GM23338 (cell line): ENCODE data around the gene HSD17B7. TPM values are rescaled to one million over a fixed set of nuclear protein-coding genes. Genes with fewer than 3 reads are reported as not detected.

Experiments used
- ATAC-seq: fragments of 200-7000 bp; cut with Tn5 transposase; 3 replicates; pipeline ENCODE4 v1.9.1; 2020
- DNase-seq: peaks from one replicate; pipeline ENCODE4 v3.0.0-alpha.2; 2015; ENCODE audit warnings: low spot score
- H2AFZ ChIP-seq: fragments of 200-600 bp; sonication (generic); 2 replicates; pipeline ENCODE4 v1.8.0; 2016; ENCODE audit warnings: antibody characterized with exemption, mild to moderate bottlenecking, moderate library complexity
- H3F3A ChIP-seq: fragments of 200-600 bp; sonication (generic); replicated peaks from 2 replicates; pipeline ENCODE4 v1.8.0; 2017; ENCODE audit warnings: antibody characterized with exemption, mixed run types, low read depth
- H3K27ac ChIP-seq: fragments of 200-600 bp; sonication (generic); 2 replicates; pipeline ENCODE4 v1.6.1; 2016; ENCODE audit warnings: low read depth
- H3K27me3 ChIP-seq: fragments of 200-600 bp; sonication (generic); 2 replicates; pipeline ENCODE4 v1.8.0; 2016; ENCODE audit warnings: mild to moderate bottlenecking, mixed run types, moderate library complexity; ENCODE audit not compliant: insufficient read depth
- H3K36me3 ChIP-seq: fragments of 200-600 bp; sonication (generic); 2 replicates; pipeline ENCODE4 v1.8.0; 2016; ENCODE audit warnings: mild to moderate bottlenecking; ENCODE audit not compliant: insufficient read depth
- H3K4me1 ChIP-seq: fragments of 200-600 bp; sonication (generic); 2 replicates; pipeline ENCODE4 v1.8.0; 2016; ENCODE audit warnings: mild to moderate bottlenecking, moderate library complexity; ENCODE audit not compliant: insufficient read depth
- H3K4me2 ChIP-seq: fragments of 200-600 bp; sonication (generic); 2 replicates; pipeline ENCODE4 v1.7.1; 2017; ENCODE audit warnings: mixed run types
- H3K4me3 ChIP-seq: fragments of 200-600 bp; sonication (generic); 2 replicates; pipeline ENCODE4 v1.6.1; 2016; ENCODE audit warnings: mixed run types
- H3K79me2 ChIP-seq: fragments of 200-600 bp; sonication (generic); replicated peaks from 2 replicates; pipeline ENCODE4 v1.8.0; 2017; ENCODE audit warnings: mild to moderate bottlenecking; ENCODE audit not compliant: insufficient read depth
- H3K9me2 ChIP-seq: fragments of 200-600 bp; sonication (generic); 2 replicates; pipeline ENCODE4 v1.8.0; 2017; ENCODE audit not compliant: insufficient read depth
- H4K20me1 ChIP-seq: fragments of 200-600 bp; sonication (generic); replicated peaks from 2 replicates; pipeline ENCODE4 v1.8.0; 2017; ENCODE audit warnings: mild to moderate bottlenecking; ENCODE audit not compliant: insufficient read depth
- H3K27ac Mint-ChIP-seq: 2 replicates; pipeline ENCODE4 v1.8.0; 2020; ENCODE audit warnings: inconsistent platforms, mild to moderate bottlenecking, moderate library complexity, mixed read lengths
- H3K27me3 Mint-ChIP-seq: 3 replicates; pipeline ENCODE4 v1.8.0; 2022; ENCODE audit warnings: low read depth, mild to moderate bottlenecking, moderate library complexity, mixed read lengths, inconsistent platforms; ENCODE audit not compliant: insufficient read depth, poor library complexity
- H3K36me3 Mint-ChIP-seq: 3 replicates; pipeline ENCODE4 v1.8.0; 2021; ENCODE audit warnings: low read depth, mild to moderate bottlenecking, inconsistent platforms, moderate library complexity, mixed read lengths
- H3K4me1 Mint-ChIP-seq: 3 replicates; pipeline ENCODE4 v1.8.0; 2020; ENCODE audit warnings: mild to moderate bottlenecking, inconsistent platforms, mixed read lengths
- H3K4me3 Mint-ChIP-seq: 3 replicates; pipeline ENCODE4 v1.8.0; 2021; ENCODE audit warnings: moderate library complexity, mild to moderate bottlenecking, inconsistent platforms, mixed read lengths
- H3K9me3 Mint-ChIP-seq: 3 replicates; pipeline ENCODE4 v1.8.0; 2020; ENCODE audit warnings: moderate library complexity, mild to moderate bottlenecking, inconsistent platforms, mixed read lengths
- CREB1 ChIP-seq: fragments of 250-450 bp; sonication (Bioruptor Pico); IDR thresholded peaks from 2 replicates; pipeline ENCODE4 v1.5.0; 2020; ENCODE audit warnings: low read depth, mild to moderate bottlenecking, moderate library complexity
- CTCF ChIP-seq, 2 experiments: fragments of 200-600 bp in 1 of 2; sonication (generic) in 1 of 2; conservative IDR thresholded peaks; 2 replicates each; pipeline versions ENCODE4 v1.5.1 to v1.6.1; 2016 to 2017; ENCODE audit warnings: antibody characterized with exemption in 2 of 2, low read depth in 2 of 2, mild to moderate bottlenecking in 2 of 2, moderate library complexity in 1 of 2
- EZH2 ChIP-seq: fragments of 200-600 bp; sonication (generic); IDR thresholded peaks from one replicate; pipeline ENCODE4 v1.8.0; 2017; ENCODE audit warnings: antibody characterized with exemption, mild to moderate bottlenecking, low read depth; ENCODE audit not compliant: unreplicated experiment
- EZH2phosphoT487 ChIP-seq: fragments of 200-600 bp; sonication (generic); IDR thresholded peaks from one replicate; pipeline ENCODE4 v1.8.1; 2018; ENCODE audit warnings: antibody characterized with exemption; ENCODE audit not compliant: unreplicated experiment
- JUNB ChIP-seq: IDR thresholded peaks from one replicate; pipeline ENCODE4 v1.6.1; 2016; ENCODE audit warnings: antibody characterized with exemption; ENCODE audit not compliant: unreplicated experiment
- NANOG ChIP-seq: IDR thresholded peaks from 2 replicates; pipeline ENCODE4 v1.6.1; 2016; ENCODE audit warnings: antibody characterized with exemption, borderline replicate concordance
- POLR2AphosphoS5 ChIP-seq: IDR thresholded peaks from 2 replicates; pipeline ENCODE4 v1.6.1; 2016; ENCODE audit warnings: antibody characterized with exemption, low read depth
- STAT1 ChIP-seq: IDR thresholded peaks from one replicate; pipeline ENCODE4 v1.6.1; 2016; ENCODE audit warnings: antibody characterized with exemption; ENCODE audit not compliant: unreplicated experiment
- ZNF114 ChIP-seq: fragments of 250-450 bp; sonication (Bioruptor Pico); IDR thresholded peaks from 2 replicates; pipeline ENCODE4 v1.5.0; 2020; ENCODE audit warnings: mild to moderate bottlenecking, moderate library complexity
- ZNF331 ChIP-seq: fragments of 250-450 bp; sonication (Bioruptor Pico); IDR thresholded peaks from 2 replicates; pipeline ENCODE4 v1.5.0; 2020; ENCODE audit warnings: low read depth, mild to moderate bottlenecking, moderate library complexity
- polyA plus RNA-seq: library from polyadenylated mRNA; unstranded; fragments of >200 nt; fragmentation: Nextera tagmentation; extraction: Ambion mirVana; gene quantifications from 2 replicates; pipeline ENCODE4 v1.2.1, GENCODE V29; 2016
- total RNA-seq: library from RNA; depleted of rRNA; stranded (reverse); fragments of >200 nt; shearing (Covaris generic); gene quantifications from 2 replicates; pipeline ENCODE4 v1.2.3, GENCODE V29; 2014
- TF ChIP-seq, protein P1 (sequence below): fragments of 250-450 bp; sonication (Bioruptor Pico); IDR thresholded peaks from 2 replicates; pipeline ENCODE4 v1.5.0; 2020; ENCODE audit warnings: mild to moderate bottlenecking, moderate library complexity
- TF ChIP-seq, protein P2 (sequence below): IDR thresholded peaks from one replicate; pipeline ENCODE4 v1.6.1; 2018; ENCODE audit warnings: antibody characterized with exemption; ENCODE audit not compliant: unreplicated experiment
- TF ChIP-seq, protein P3 (sequence below): IDR thresholded peaks from 2 replicates; pipeline ENCODE4 v1.6.1; 2016; ENCODE audit warnings: antibody characterized with exemption

The HSD17B7 gene
- total and polyA plus RNA-seq, 2 experiments from 2014 or later: 30.9 to 31.9 TPM

DNA sequence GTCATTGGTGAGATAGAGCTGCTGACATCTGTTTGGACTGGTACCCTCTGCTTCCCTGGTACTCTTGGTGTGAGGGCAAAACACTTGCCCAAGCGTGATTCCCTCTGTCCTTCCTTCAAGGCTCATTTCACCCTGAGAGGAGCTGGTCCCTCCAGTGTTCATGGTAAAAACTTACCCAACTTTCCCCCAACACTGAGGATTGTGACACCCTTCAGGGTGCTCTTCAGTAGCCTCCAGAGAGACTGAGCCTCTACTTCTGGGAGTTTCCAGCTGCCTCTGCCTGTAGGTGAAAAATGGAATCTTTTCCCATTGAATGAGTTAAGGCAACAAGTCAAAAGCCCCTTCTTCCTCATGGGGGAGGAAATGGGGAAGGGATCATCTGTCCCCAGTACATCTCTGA lies 60.8 kb downstream of the HSD17B7 start:
- Histone ChIP-seq H3K79me2 (no peaks in the 10 kb centered on the region), H2AFZ (no peak overlapping the region), H3K4me3 (no peak overlapping the region), H4K20me1 (no peaks in the 10 kb centered on the region), H3F3A (no peaks in the 10 kb centered on the region), H3K27ac (no peak overlapping the region), H3K36me3 (no peaks in the 10 kb centered on the region), H3K27me3 (no peaks in the 10 kb centered on the region), H3K9me2 (no peaks in the 10 kb centered on the region), H3K4me1 (no peaks in the 10 kb centered on the region), H3K4me2 (no peak overlapping the region)
- no peaks in the 10 kb centered on the region for H3K9me3 Mint-ChIP-seq
- DNase-seq (no peak), ATAC-seq (no peak)
- no peaks in the 10 kb centered on the region for H3K4me1 Mint-ChIP-seq
- H3K4me3 Mint-ChIP-seq: no peak overlapping the region
- TF ChIP-seq POLR2AphosphoS5: no peak
- TF ChIP-seq ZNF114: no peak
- no peak for TF ChIP-seq EZH2
- TF ChIP-seq JUNB: no peak
- TF ChIP-seq STAT1: no peak
- no peak for TF ChIP-seq NANOG
- no peak for TF ChIP-seq EZH2phosphoT487
- TF ChIP-seq, protein P1, sequence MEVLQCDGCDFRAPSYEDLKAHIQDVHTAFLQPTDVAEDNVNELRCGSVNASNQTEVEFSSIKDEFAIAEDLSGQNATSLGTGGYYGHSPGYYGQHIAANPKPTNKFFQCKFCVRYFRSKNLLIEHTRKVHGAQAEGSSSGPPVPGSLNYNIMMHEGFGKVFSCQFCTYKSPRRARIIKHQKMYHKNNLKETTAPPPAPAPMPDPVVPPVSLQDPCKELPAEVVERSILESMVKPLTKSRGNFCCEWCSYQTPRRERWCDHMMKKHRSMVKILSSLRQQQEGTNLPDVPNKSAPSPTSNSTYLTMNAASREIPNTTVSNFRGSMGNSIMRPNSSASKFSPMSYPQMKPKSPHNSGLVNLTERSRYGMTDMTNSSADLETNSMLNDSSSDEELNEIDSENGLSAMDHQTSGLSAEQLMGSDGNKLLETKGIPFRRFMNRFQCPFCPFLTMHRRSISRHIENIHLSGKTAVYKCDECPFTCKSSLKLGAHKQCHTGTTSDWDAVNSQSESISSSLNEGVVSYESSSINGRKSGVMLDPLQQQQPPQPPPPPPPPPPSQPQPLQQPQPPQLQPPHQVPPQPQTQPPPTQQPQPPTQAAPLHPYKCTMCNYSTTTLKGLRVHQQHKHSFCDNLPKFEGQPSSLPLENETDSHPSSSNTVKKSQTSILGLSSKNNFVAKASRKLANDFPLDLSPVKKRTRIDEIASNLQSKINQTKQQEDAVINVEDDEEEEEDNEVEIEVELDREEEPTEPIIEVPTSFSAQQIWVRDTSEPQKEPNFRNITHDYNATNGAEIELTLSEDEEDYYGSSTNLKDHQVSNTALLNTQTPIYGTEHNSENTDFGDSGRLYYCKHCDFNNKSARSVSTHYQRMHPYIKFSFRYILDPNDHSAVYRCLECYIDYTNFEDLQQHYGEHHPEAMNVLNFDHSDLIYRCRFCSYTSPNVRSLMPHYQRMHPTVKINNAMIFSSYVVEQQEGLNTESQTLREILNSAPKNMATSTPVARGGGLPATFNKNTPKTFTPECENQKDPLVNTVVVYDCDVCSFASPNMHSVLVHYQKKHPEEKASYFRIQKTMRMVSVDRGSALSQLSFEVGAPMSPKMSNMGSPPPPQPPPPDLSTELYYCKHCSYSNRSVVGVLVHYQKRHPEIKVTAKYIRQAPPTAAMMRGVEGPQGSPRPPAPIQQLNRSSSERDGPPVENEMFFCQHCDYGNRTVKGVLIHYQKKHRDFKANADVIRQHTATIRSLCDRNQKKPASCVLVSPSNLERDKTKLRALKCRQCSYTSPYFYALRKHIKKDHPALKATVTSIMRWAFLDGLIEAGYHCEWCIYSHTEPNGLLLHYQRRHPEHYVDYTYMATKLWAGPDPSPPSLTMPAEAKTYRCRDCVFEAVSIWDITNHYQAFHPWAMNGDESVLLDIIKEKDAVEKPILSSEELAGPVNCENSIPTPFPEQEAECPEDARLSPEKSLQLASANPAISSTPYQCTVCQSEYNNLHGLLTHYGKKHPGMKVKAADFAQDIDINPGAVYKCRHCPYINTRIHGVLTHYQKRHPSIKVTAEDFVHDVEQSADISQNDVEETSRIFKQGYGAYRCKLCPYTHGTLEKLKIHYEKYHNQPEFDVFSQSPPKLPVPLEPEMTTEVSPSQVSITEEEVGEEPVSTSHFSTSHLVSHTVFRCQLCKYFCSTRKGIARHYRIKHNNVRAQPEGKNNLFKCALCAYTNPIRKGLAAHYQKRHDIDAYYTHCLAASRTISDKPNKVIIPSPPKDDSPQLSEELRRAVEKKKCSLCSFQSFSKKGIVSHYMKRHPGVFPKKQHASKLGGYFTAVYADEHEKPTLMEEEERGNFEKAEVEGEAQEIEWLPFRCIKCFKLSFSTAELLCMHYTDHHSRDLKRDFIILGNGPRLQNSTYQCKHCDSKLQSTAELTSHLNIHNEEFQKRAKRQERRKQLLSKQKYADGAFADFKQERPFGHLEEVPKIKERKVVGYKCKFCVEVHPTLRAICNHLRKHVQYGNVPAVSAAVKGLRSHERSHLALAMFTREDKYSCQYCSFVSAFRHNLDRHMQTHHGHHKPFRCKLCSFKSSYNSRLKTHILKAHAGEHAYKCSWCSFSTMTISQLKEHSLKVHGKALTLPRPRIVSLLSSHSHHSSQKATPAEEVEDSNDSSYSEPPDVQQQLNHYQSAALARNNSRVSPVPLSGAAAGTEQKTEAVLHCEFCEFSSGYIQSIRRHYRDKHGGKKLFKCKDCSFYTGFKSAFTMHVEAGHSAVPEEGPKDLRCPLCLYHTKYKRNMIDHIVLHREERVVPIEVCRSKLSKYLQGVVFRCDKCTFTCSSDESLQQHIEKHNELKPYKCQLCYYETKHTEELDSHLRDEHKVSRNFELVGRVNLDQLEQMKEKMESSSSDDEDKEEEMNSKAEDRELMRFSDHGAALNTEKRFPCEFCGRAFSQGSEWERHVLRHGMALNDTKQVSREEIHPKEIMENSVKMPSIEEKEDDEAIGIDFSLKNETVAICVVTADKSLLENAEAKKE (CRISPR knock-in tag): no peak
- TF ChIP-seq ZNF331 (CRISPR knock-in tag): no peak
- no peak for TF ChIP-seq CREB1 (CRISPR knock-in tag)
- TF ChIP-seq, protein P2, sequence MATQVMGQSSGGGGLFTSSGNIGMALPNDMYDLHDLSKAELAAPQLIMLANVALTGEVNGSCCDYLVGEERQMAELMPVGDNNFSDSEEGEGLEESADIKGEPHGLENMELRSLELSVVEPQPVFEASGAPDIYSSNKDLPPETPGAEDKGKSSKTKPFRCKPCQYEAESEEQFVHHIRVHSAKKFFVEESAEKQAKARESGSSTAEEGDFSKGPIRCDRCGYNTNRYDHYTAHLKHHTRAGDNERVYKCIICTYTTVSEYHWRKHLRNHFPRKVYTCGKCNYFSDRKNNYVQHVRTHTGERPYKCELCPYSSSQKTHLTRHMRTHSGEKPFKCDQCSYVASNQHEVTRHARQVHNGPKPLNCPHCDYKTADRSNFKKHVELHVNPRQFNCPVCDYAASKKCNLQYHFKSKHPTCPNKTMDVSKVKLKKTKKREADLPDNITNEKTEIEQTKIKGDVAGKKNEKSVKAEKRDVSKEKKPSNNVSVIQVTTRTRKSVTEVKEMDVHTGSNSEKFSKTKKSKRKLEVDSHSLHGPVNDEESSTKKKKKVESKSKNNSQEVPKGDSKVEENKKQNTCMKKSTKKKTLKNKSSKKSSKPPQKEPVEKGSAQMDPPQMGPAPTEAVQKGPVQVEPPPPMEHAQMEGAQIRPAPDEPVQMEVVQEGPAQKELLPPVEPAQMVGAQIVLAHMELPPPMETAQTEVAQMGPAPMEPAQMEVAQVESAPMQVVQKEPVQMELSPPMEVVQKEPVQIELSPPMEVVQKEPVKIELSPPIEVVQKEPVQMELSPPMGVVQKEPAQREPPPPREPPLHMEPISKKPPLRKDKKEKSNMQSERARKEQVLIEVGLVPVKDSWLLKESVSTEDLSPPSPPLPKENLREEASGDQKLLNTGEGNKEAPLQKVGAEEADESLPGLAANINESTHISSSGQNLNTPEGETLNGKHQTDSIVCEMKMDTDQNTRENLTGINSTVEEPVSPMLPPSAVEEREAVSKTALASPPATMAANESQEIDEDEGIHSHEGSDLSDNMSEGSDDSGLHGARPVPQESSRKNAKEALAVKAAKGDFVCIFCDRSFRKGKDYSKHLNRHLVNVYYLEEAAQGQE: no peak
- TF ChIP-seq CTCF (conservative IDR thresholded peaks at IDR 0.05; ENCODE audit: low read depth in 2 of 2): no peak
- TF ChIP-seq, protein P3, sequence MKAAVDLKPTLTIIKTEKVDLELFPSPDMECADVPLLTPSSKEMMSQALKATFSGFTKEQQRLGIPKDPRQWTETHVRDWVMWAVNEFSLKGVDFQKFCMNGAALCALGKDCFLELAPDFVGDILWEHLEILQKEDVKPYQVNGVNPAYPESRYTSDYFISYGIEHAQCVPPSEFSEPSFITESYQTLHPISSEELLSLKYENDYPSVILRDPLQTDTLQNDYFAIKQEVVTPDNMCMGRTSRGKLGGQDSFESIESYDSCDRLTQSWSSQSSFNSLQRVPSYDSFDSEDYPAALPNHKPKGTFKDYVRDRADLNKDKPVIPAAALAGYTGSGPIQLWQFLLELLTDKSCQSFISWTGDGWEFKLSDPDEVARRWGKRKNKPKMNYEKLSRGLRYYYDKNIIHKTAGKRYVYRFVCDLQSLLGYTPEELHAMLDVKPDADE: no peak
- H3K27me3 Mint-ChIP-seq: peaks cover 6% of the 10 kb centered on the region
- H3K36me3 Mint-ChIP-seq: no peaks in the 10 kb centered on the region
- no peak overlapping the region for H3K27ac Mint-ChIP-seq
